Mesenchymal stem cell (in vitro differentiated cells and primary cell): ENCODE results near the gene JMJD6.
A peak's percentile ranks its signal among the peaks of the same experiment; 100 is the strongest.

Experiments used
- DNase-seq: peaks from one replicate; pipeline ENCODE4 v3.0.0-alpha.2; 2013
- H2AFZ ChIP-seq: one replicate; pipeline ENCODE4 v1.6.1; 2013; ENCODE audit warnings: low read depth, mild to moderate bottlenecking, control low read depth, inconsistent platforms, low read length, moderate library complexity
- H2AK5ac ChIP-seq: 2 replicates; pipeline ENCODE4 v1.6.1; 2013; ENCODE audit warnings: low read length, moderate library complexity, mild to moderate bottlenecking, inconsistent platforms; ENCODE audit not compliant: severe bottlenecking
- H2BK120ac ChIP-seq: one replicate; pipeline ENCODE4 v1.6.1; 2013; ENCODE audit warnings: low read depth, mild to moderate bottlenecking, inconsistent platforms, low read length, moderate library complexity
- H2BK12ac ChIP-seq, 2 experiments: one replicate each; pipeline ENCODE4 v1.6.1; 2013; ENCODE audit warnings: inconsistent platforms in 2 of 2, low read length in 2 of 2, mild to moderate bottlenecking in 2 of 2, moderate library complexity in 2 of 2, control low read depth in 1 of 2
- H2BK15ac ChIP-seq: one replicate; pipeline ENCODE4 v1.6.1; 2013; ENCODE audit warnings: mild to moderate bottlenecking, low read depth, inconsistent platforms; ENCODE audit not compliant: poor library complexity, severe bottlenecking
- H2BK5ac ChIP-seq: 2 replicates; pipeline ENCODE4 v1.6.1; 2013; ENCODE audit warnings: low read depth, mild to moderate bottlenecking, low read length, control low read depth, inconsistent platforms; ENCODE audit not compliant: poor library complexity, severe bottlenecking
- H3K14ac ChIP-seq, 2 experiments: one replicate each; pipeline ENCODE4 v1.6.1; 2013; ENCODE audit warnings: inconsistent platforms in 2 of 2, low read length in 2 of 2, control low read depth in 1 of 2, mild to moderate bottlenecking in 1 of 2, moderate library complexity in 1 of 2
- H3K18ac ChIP-seq, 2 experiments: one replicate each; pipeline ENCODE4 v1.6.1; 2013; ENCODE audit warnings: inconsistent platforms in 2 of 2, low read length in 2 of 2, control low read depth in 1 of 2, low read depth in 1 of 2, mild to moderate bottlenecking in 1 of 2
- H3K23ac ChIP-seq, 2 experiments: one replicate each; pipeline ENCODE4 v1.6.1; 2013; ENCODE audit warnings: inconsistent platforms in 2 of 2, low read length in 2 of 2, mild to moderate bottlenecking in 2 of 2, moderate library complexity in 2 of 2, control low read depth in 1 of 2
- H3K27ac ChIP-seq: 2 replicates; pipeline ENCODE4 v1.5.1; 2013; ENCODE audit warnings: mild to moderate bottlenecking, moderate library complexity, low read length, control low read depth, inconsistent platforms; ENCODE audit not compliant: poor library complexity, severe bottlenecking
- H3K27me3 ChIP-seq, 2 experiments: 2 replicates each; pipeline versions ENCODE4 v1.6.1 to v1.7.0; 2013; ENCODE audit warnings: low read length in 2 of 2, mild to moderate bottlenecking in 2 of 2, moderate library complexity in 2 of 2, control low read depth in 1 of 2, inconsistent platforms in 1 of 2; ENCODE audit not compliant: control insufficient read depth in 1 of 2, insufficient read depth in 1 of 2
- H3K36me3 ChIP-seq, 2 experiments: 2 replicates each; pipeline versions ENCODE4 v1.6.1 to v1.7.0; 2013; ENCODE audit warnings: low read length in 2 of 2, control low read depth in 1 of 2, inconsistent platforms in 1 of 2, low read depth in 1 of 2, mild to moderate bottlenecking in 1 of 2; ENCODE audit not compliant: insufficient read depth in 2 of 2, control insufficient read depth in 1 of 2
- H3K4ac ChIP-seq, 2 experiments: one replicate each; pipeline ENCODE4 v1.6.1; 2013; ENCODE audit warnings: inconsistent platforms in 2 of 2, low read length in 2 of 2, mild to moderate bottlenecking in 2 of 2, moderate library complexity in 2 of 2, control low read depth in 1 of 2, low read depth in 1 of 2
- H3K4me1 ChIP-seq: 2 replicates; pipeline ENCODE4 v1.6.1; 2013; ENCODE audit warnings: low read depth, low read length, control low read depth; ENCODE audit not compliant: control insufficient read depth, insufficient read depth
- H3K4me2 ChIP-seq: 2 replicates; pipeline ENCODE4 v1.6.1; 2013; ENCODE audit warnings: low read length, mild to moderate bottlenecking, inconsistent platforms; ENCODE audit not compliant: poor library complexity, severe bottlenecking
- H3K4me3 ChIP-seq, 2 experiments: 2 replicates each; pipeline versions ENCODE4 v1.5.1 to v1.7.0; 2013; ENCODE audit warnings: low read length in 2 of 2, mild to moderate bottlenecking in 2 of 2, control low read depth in 1 of 2, low read depth in 1 of 2; ENCODE audit not compliant: insufficient read depth in 1 of 2
- H3K79me1 ChIP-seq: replicated peaks from 2 replicates; pipeline ENCODE4 v1.6.1; 2013; ENCODE audit warnings: mild to moderate bottlenecking, control low read depth, low read length, inconsistent platforms; ENCODE audit not compliant: poor library complexity, severe bottlenecking
- H3K9ac ChIP-seq: 2 replicates; pipeline ENCODE4 v1.7.0; 2013; ENCODE audit warnings: mild to moderate bottlenecking, low read length, moderate library complexity
- H3K9me3 ChIP-seq: 2 replicates; pipeline ENCODE4 v1.7.0; 2013; ENCODE audit warnings: mild to moderate bottlenecking, low read length; ENCODE audit not compliant: control insufficient read depth
- H4K8ac ChIP-seq: one replicate; pipeline ENCODE4 v1.6.1; 2013; ENCODE audit warnings: inconsistent platforms, mild to moderate bottlenecking, low read length, moderate library complexity
- H4K91ac ChIP-seq: one replicate; pipeline ENCODE4 v1.6.1; 2013; ENCODE audit warnings: mild to moderate bottlenecking, low read length, inconsistent platforms
- WGBS: methylation state at CpG from one replicate; pipeline ENCODE4 v1.1.7; 2013; ENCODE audit warnings: mixed read lengths; 5-methylcytosine and 5-hydroxymethylcytosine counted together

JMJD6 gene

GRCh38 chr17:76697702-76698465 lies 28.5 kb downstream of the JMJD6 start:
- Histone ChIP-seq H2AFZ (no peak overlapping the region), H3K36me3 (peaks cover 0 to 6% of the 10 kb centered on the region in 2 experiments), H3K4me1 (peaks cover 62% of the 10 kb centered on the region), H3K9ac (peak overlapping the region; percentile 69), H3K79me1 (peaks cover 4% of the 10 kb centered on the region), H2BK5ac (no peak overlapping the region), H4K8ac (peak overlapping the region; percentile 41), H2AK5ac (peak overlapping the region; percentile 46), H3K9me3 (no peaks in the 10 kb centered on the region), H3K4ac (peak overlapping the region; percentile 29 to 36), H3K27ac (peak overlapping the region; percentile 47), H3K4me3 (peak overlapping the region in 1 of 2 experiments; percentile 32), H2BK15ac (no peak overlapping the region), H2BK12ac (peak overlapping the region in 1 of 2 experiments; percentile 26), H3K14ac (peak overlapping the region in 1 of 2 experiments; percentile 30), H4K91ac (peak overlapping the region; percentile 24), H3K4me2 (no peak overlapping the region), H3K27me3 (no peaks in the 10 kb centered on the region), H3K23ac (no peak overlapping the region), H3K18ac (peak overlapping the region in 1 of 2 experiments; percentile 44), H2BK120ac (no peak overlapping the region)
- DNase-seq = peak; percentile 77
- 43% methylated on average over 17 of the region's 17 CpGs for WGBS

DNA sequence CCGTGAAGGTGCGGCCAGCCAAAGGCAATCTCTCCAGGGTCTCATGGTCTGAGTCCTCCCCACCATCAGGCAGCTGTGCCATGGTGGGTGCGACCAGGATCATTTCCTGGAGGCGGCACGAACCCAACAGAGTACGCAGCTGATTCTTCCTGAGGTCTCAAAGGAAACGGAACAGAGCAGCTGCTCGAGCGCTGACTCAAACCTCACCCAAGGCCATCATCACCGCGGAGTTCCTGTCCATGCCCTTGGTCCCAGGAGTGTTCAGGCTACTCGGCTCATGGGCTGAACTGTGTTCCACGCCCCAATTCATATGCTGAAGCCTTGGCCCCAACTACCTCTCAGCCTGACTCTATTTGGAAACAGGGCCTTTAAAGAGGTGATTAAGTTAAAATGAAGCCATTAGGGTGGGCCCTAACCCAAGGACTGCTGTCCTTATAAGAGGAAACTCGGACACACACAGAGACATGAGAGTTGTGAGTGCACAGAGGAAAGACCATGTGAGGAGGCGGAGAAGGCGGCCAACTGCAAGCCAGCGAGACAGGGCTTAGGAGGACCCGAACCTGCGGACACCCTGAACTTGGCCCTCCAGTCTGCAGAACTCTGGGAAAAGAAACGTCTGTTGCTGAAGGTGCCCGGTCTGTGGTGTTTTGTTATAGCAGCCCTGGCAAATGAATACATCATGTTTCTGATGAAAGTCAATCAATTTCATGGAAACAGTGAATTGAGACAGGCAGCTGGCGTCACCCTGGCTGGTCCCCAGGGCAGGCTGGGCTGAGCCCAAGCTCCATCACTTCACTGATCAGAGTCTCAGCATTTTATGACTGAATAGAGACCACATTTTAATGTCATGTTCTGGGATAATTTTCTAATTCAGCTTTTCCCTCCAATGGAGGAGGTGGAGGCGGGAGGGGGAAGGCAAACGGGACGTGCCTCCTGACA lies 29.4 kb downstream of the JMJD6 start:
- Histone ChIP-seq H3K4me2 (no peak overlapping the region), H4K91ac (peak overlapping the region; percentile 59), H2BK120ac (no peak overlapping the region), H3K14ac (peak overlapping the region in 1 of 2 experiments; percentile 35), H3K27me3 (no peaks in the 10 kb centered on the region), H3K4ac (peak overlapping the region in 1 of 2 experiments; percentile 36), H4K8ac (no peak overlapping the region), H2BK5ac (peak overlapping the region; percentile 20), H3K18ac (peak overlapping the region; percentile 6 to 55), H3K27ac (peak overlapping the region; percentile 47), H3K4me3 (peak overlapping the region in 1 of 2 experiments; percentile 32), H3K79me1 (peaks cover 4% of the 10 kb centered on the region), H2BK12ac (peak overlapping the region; percentile 1 to 45), H3K9me3 (no peaks in the 10 kb centered on the region), H3K9ac (peak overlapping the region; percentile 69), H2AFZ (no peak overlapping the region), H2BK15ac (peak overlapping the region; percentile 1), H3K4me1 (peaks cover 60% of the 10 kb centered on the region), H2AK5ac (peak overlapping the region; percentile 78), H3K23ac (no peak overlapping the region), H3K36me3 (peaks cover 0 to 4% of the 10 kb centered on the region in 2 experiments)
- WGBS = 75% methylated on average over 24 of the region's 25 CpGs
- DNase-seq = peak; percentile 63

- H3K14ac ChIP-seq = no peak overlapping the region
- H4K8ac ChIP-seq = peak overlapping the region; percentile 46
- no peaks in the 10 kb centered on the region for H3K9me3 ChIP-seq
- H2AK5ac ChIP-seq = no peak overlapping the region
- H2BK120ac ChIP-seq = no peak overlapping the region
- H3K23ac ChIP-seq = no peak overlapping the region
- no peak overlapping the region for H2AFZ ChIP-seq
- peak overlapping the region; percentile 16 for H3K9ac ChIP-seq
- peaks cover 0 to 11% of the 10 kb centered on the region in 2 experiments for H3K36me3 ChIP-seq
- 93% methylated on average over 14 of the region's 16 CpGs for WGBS
- no peak overlapping the region for H3K18ac ChIP-seq
- peak overlapping the region; percentile 6 for H4K91ac ChIP-seq
- H2BK5ac ChIP-seq = no peak overlapping the region
- H3K27me3 ChIP-seq = no peaks in the 10 kb centered on the region
- no peak for DNase-seq
- no peak overlapping the region for H3K4ac ChIP-seq
- peak overlapping the region in 1 of 2 experiments; percentile 25 for H3K4me3 ChIP-seq
- H3K27ac ChIP-seq = peak overlapping the region; percentile 81
- H3K4me2 ChIP-seq = peak overlapping the region; percentile 2
- peaks cover 15% of the 10 kb centered on the region for H3K79me1 ChIP-seq
- peaks cover 54% of the 10 kb centered on the region for H3K4me1 ChIP-seq
- H2BK15ac ChIP-seq = no peak overlapping the region
- no peak overlapping the region for H2BK12ac ChIP-seq
Measured at GRCh38 chr17:76695059-76695831, 31.2 kb downstream of the JMJD6 start.
